Epithelial cell of esophagus (primary cell): ENCODE results near the gene PELI2.
A peak's percentile ranks its signal among the peaks of the same experiment; 100 is the strongest.

ENCODE experiments used
- DNase-seq: peaks from one replicate; pipeline ENCODE4 v3.0.0; 2010; ENCODE audit warnings: low read depth
- H3K4me3 ChIP-seq: 2 replicates; pipeline ENCODE4 v1.5.1; 2011; ENCODE audit warnings: mild to moderate bottlenecking, low read length, control low read depth
- TF ChIP-seq, protein P1 (sequence below): IDR thresholded peaks from 2 replicates; pipeline ENCODE4 v1.5.1; 2011; ENCODE audit warnings: low read depth, mild to moderate bottlenecking, low read length, control low read depth, inconsistent platforms; ENCODE audit not compliant: insufficient read depth; ENCODE audit errors: missing control alignments

Gene PELI2

DNA sequence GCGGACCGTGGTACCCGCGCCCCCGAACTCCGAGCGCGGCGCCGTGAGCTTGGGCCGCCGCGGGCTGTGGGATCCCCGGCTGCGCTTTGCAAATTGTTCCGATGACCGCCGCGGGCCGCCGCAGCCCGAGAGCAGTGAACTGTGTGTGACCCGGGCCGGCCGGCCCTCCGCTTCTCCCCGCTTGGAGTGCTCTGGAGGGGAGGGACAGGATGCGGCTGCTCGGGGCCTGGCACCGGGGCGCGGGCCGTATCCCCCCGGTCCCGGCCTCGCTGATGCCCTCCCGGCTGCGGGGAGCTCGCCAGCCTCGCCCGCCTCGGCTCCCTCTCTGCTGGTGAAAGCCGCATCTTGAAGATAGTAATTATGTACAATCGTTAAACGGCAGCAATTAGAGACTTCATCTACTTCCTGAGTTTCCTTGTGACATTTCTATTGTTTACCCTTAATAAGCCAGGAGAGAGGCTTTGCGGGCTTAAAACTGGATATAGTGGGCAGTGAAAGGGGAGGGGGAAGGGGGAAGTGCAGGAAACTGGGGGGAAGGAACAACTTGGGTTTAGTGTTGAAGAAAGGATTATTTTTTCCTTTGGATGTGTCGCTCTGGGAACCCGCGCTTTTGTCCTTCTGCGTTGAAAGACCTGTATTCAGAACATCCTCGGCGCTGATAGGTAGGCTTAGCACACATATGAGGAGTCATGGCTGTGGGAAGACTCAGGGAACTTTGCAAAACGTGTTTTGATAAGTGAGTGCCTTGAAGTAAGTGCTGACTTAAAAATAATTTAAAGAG, 1.2 kb downstream of the PELI2 start:
- TF ChIP-seq, protein P1, sequence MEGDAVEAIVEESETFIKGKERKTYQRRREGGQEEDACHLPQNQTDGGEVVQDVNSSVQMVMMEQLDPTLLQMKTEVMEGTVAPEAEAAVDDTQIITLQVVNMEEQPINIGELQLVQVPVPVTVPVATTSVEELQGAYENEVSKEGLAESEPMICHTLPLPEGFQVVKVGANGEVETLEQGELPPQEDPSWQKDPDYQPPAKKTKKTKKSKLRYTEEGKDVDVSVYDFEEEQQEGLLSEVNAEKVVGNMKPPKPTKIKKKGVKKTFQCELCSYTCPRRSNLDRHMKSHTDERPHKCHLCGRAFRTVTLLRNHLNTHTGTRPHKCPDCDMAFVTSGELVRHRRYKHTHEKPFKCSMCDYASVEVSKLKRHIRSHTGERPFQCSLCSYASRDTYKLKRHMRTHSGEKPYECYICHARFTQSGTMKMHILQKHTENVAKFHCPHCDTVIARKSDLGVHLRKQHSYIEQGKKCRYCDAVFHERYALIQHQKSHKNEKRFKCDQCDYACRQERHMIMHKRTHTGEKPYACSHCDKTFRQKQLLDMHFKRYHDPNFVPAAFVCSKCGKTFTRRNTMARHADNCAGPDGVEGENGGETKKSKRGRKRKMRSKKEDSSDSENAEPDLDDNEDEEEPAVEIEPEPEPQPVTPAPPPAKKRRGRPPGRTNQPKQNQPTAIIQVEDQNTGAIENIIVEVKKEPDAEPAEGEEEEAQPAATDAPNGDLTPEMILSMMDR: no peak
- peak overlapping the region; percentile 20 for H3K4me3 ChIP-seq
- DNase-seq: peak; percentile 30

DNA sequence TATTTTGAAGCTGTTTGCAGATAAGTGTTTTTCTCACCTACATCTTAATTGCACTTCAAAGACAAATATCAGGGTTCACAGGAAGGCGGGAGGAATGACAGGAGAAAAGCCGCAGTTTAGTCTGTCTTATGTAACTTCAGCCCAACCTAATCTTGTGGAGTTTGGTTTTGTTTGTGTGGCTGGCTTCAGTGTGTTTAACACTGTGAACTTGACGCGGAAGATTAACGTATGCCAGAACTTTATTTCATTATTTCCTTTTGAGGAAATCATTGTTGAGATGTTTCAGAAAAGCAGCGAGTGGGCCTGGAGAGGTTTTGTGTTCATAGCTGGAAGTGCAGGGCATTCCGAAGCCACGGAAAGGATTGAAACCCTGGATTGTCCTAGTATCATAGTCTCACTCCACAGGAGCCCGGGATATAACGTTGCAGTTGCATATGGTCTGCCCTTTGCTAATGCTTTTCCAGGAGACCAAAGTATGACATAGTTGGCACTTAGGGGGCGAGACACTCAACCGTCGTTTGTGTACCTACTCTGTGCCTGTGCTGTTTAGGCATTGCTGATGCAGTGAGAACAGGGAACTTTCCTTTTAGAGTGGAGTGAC, 2.0 kb downstream of the PELI2 start:
- DNase-seq: no peak
- TF ChIP-seq, protein P1: no peak
- H3K4me3 ChIP-seq: no peak overlapping the region

DNA sequence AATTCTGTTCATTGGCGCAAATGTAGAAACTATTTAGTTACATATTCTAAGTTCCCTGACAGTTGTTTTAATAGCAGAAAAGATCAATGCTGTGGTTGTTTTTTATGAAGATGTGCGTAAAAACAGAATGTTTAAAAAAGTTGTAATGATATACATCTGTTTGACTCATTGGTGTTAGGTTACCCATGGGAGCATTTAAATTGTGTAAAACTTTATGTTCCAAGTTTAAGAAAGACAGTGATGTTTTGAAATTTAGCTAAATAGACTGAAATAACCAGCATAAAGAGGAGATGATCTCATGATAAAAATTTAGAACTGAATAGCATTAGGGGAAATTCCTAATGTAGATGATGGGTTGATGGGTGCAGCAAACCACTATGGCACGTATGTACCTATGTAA, 3.6 kb downstream of the PELI2 start:
- no peak for DNase-seq
- TF ChIP-seq, protein P1: no peak
- no peak overlapping the region for H3K4me3 ChIP-seq

DNA sequence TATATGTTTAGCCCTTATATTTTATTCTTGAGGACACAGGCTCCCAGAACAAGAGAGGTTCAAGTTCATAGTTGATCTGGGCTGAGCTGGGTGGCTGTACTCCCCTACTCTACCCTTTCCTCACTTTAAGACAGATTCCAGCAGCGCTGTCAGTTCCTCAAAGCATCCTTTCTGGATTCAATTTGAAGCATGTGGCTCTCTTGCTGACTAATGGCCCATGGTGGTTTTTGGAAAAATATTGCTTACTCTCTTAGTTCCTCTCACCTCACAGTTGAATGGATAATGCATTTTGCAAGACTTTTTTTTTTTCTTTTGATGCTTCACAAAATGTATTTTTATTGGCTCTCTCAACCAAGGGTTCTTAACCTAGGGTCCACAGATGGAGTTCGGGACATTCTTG, 4.1 kb downstream of the PELI2 start:
- no peak overlapping the region for H3K4me3 ChIP-seq
- no peak for DNase-seq
- TF ChIP-seq, protein P1: no peak

DNA sequence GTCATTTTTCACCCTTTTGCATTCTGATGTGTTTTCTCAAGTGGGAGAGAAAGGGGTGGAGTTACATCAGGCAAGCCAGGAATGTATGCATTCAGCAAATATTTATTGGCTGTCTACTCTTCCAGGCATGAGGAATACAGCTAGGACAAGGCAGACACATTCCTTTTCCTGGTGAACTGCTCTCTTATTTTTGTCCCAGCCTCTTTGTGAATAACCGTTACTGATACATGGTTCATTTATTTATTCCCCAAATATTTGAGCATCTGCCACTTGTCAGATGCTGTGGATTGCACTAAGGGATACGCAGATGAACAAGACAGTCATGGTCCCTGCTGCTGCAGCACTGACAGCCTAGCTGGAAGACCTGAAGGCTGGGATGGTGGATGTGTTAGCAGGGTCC, 6.1 kb downstream of the PELI2 start:
- DNase-seq: no peak
- H3K4me3 ChIP-seq: no peak overlapping the region
- TF ChIP-seq, protein P1: no peak

DNA sequence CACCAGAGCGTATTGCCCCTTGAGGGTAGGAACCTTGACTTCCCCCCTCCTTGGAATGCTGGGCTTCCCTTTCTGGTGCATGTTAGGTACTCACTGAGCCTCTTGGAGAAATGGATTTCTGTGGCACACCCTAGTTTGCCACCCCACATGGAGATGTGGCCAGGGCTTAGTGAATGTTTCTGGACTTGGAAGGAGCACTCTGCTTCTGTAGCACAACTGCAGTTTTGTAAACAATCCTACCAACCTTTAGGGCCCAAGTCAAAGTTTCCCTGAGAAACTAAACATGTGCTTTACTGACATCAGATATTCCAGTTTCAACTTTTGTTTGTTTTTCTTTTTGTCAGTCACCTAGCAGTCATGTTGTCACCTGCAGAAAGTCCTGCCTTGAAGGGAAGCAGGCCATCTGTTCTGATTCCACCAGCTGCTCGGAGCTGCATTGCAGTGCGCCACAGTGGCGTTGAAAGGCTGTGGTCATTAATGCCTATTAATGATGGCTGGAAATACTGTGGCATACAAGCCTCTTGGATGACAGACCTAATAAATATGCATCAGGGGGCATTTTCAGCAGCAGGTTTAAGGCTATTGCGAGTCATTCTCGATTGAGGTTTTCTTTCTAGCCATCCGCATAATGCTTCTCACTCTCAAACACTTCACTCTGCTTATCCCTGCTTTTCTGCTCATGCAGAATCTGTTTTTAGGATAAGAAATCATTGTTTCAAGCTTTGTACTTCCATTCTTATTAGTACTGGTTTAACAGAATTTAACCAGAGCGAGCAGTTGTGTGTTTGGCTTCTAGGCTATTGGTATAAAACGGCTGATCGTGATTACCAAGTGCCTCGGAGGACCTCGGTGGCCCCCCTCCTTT, 7.8 kb downstream of the PELI2 start:
- no peak overlapping the region for H3K4me3 ChIP-seq
- no peak for DNase-seq
- TF ChIP-seq, protein P1: no peak
